Left lung (tissue), 10 donors: ENCODE data around the gene HOXC12. TPM values are rescaled to one million over a fixed set of nuclear protein-coding genes. Genes with fewer than 3 reads are reported as not detected.

Experiments used
- ATAC-seq: fragments of 200-7000 bp; cut with Tn5 transposase; one replicate; pipeline ENCODE4 v1.9.1; 2020; ENCODE audit warnings: moderate library complexity
- DNase-seq, 4 donors: peaks; one replicate each; pipeline ENCODE4 v3.0.0-alpha.2; 2013 to 2020
- H3K27ac ChIP-seq, 2 donors: fragments of 200-600 bp; sonication (generic) in 1 of 2; one replicate each; pipeline versions ENCODE4 v1.5.0 to v1.8.0; 2020 to 2021
- H3K27me3 ChIP-seq, 2 donors: fragments of 200-600 bp; sonication (generic) in 1 of 2; one replicate each; pipeline versions ENCODE4 v1.5.0 to v1.8.0; 2020 to 2021
- H3K36me3 ChIP-seq, 2 donors: fragments of 200-600 bp; sonication (generic) in 1 of 2; one replicate each; pipeline versions ENCODE4 v1.5.0 to v1.8.0; 2020 to 2021
- H3K4me1 ChIP-seq, 2 donors: fragments of 200-600 bp; one replicate each; pipeline ENCODE4 v1.8.0; 2021
- H3K4me3 ChIP-seq, 2 donors: fragments of 200-600 bp; sonication (generic) in 1 of 2; one replicate each; pipeline versions ENCODE4 v1.5.0 to v1.8.0; 2020 to 2021; ENCODE audit warnings: mild to moderate bottlenecking in 1 of 2
- H3K9me3 ChIP-seq, 2 donors: fragments of 200-600 bp; sonication (generic) in 1 of 2; one replicate each; pipeline versions ENCODE4 v1.5.0 to v1.8.0; 2020 to 2021
- intact Hi-C, 2 donors: fragments of 100-400 bp; cut with DNase I; formaldehyde crosslinking; loops; one replicate each; pipeline versions ENCODE4 v1.11.2 to v1.14.2; 2022
- polyA plus RNA-seq, 6 donors: library from polyadenylated mRNA; unstranded; fragments of 120-200 nt; gene quantifications; one replicate each; pipeline ENCODE4 v1.2.1, GENCODE V29; 2013; ENCODE audit not compliant: insufficient read length in 6 of 6
- total RNA-seq, 2 donors: library from RNA; stranded (reverse); fragmentation: NEBNext Ultra II Directional; extraction: Animal tissue kit (Norgen Biotek cat#: 25700); gene quantifications; one replicate each; pipeline ENCODE4 v1.2.1, GENCODE V29; 2021
- TF ChIP-seq, protein P1 (sequence below), 2 donors: fragments of 200-600 bp; sonication (generic) in 1 of 2; IDR thresholded peaks; one replicate each; pipeline versions ENCODE4 v1.5.0 to v1.8.0; 2021; ENCODE audit warnings: antibody characterized with exemption in 2 of 2
- donor health status: DM: no; HTN: yes; CAD: no.
- donor health status: DM: no; HTN: no; CAD: no.

HOXC12 gene
- total and polyA plus RNA-seq, 8 donors = not detected

DNA sequence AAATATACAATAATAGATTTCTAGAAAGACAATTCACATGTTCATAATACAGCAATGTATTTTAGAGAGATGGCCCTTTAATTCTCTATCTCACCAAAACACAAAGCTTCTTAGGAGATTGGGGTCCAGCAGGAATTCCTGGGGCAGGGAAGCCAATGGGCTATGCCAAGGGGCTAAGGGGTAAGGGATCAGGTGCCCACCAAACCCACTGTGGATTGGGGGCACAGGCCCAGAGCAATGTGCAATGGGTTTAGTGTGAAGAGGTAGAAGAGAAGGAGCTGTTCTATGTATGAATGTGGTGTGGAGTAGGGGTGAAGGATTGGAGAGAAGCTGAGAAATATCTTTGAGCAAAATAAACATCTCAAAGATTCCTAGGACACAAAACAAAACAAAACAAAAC is 13.5 kb upstream of the HOXC12 start:
- TF ChIP-seq, protein P1, sequence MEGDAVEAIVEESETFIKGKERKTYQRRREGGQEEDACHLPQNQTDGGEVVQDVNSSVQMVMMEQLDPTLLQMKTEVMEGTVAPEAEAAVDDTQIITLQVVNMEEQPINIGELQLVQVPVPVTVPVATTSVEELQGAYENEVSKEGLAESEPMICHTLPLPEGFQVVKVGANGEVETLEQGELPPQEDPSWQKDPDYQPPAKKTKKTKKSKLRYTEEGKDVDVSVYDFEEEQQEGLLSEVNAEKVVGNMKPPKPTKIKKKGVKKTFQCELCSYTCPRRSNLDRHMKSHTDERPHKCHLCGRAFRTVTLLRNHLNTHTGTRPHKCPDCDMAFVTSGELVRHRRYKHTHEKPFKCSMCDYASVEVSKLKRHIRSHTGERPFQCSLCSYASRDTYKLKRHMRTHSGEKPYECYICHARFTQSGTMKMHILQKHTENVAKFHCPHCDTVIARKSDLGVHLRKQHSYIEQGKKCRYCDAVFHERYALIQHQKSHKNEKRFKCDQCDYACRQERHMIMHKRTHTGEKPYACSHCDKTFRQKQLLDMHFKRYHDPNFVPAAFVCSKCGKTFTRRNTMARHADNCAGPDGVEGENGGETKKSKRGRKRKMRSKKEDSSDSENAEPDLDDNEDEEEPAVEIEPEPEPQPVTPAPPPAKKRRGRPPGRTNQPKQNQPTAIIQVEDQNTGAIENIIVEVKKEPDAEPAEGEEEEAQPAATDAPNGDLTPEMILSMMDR (IDR thresholded peaks at IDR 0.05) = no peak
- Histone ChIP-seq H3K36me3 (no peaks in the 10 kb centered on the region), H3K27me3 (peaks cover 98 to 100% of the 10 kb centered on the region in 2 donors), H3K4me1 (no peaks in the 10 kb centered on the region), H3K4me3 (no peak overlapping the region), H3K27ac (no peak overlapping the region), H3K9me3 (no peaks in the 10 kb centered on the region)
- ATAC-seq (no peak), DNase-seq (no peak)
- intact Hi-C loops = no loop called here

DNA sequence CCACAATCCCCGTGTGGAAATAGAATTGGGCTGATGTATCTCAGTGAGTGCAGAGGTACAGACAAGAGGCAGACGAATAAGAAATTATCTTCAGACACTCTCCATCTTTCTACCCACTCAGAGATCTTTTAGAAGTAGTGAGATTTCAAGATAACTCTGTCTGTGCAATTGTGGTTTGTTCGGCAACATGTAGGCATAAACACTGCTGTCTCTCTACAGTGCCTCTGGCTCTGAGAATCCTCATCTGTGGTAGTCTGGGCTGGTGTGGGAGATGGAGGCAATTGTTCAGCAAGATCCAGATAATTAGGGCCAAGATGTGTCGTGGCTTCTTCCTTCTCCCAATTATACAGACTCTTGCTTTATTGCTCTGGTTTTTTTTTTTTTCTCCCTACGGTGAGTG is 13.0 kb upstream of the HOXC12 start:
- no peak overlapping the region for H3K27ac ChIP-seq
- TF ChIP-seq, protein P1 (IDR thresholded peaks at IDR 0.05) = no peak
- intact Hi-C loops = no loop called here
- H3K4me1 ChIP-seq = no peaks in the 10 kb centered on the region
- peaks cover 98 to 100% of the 10 kb centered on the region in 2 donors for H3K27me3 ChIP-seq
- no peak for DNase-seq
- ATAC-seq = no peak
- no peak overlapping the region for H3K4me3 ChIP-seq
- H3K36me3 ChIP-seq = no peaks in the 10 kb centered on the region
- no peaks in the 10 kb centered on the region for H3K9me3 ChIP-seq

DNA sequence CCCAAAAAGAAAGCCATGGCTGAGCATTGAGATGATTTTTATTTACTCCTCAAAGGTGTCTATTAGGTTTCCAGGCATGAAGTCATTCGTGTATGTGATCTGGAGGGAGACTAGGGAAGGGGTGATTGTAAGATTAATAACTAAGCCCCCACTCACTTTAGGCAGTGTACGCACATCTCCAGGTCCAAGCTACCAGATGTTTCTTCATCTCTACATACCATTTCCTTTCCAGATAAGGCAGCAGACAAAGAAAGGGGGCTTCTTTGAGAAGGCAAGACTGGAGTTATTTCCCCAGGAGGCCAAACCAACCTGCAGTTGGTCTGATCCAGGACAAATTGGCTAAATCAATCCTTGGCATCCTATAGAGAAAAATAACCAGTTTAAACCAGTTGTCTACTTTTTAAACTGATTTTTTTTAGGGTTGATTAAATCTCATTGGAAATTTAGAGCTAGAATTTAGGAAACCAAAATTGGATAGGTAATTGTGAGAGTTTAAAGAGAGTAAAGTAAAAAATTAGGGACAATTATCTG is 12.2 kb upstream of the HOXC12 start:
- DNase-seq = no peak
- no peaks in the 10 kb centered on the region for H3K36me3 ChIP-seq
- TF ChIP-seq, protein P1 (IDR thresholded peaks at IDR 0.05) = no peak
- H3K4me3 ChIP-seq = no peak overlapping the region
- H3K9me3 ChIP-seq = no peaks in the 10 kb centered on the region
- peaks cover 97 to 100% of the 10 kb centered on the region in 2 donors for H3K27me3 ChIP-seq
- no peaks in the 10 kb centered on the region for H3K4me1 ChIP-seq
- no peak overlapping the region for H3K27ac ChIP-seq
- no peak for ATAC-seq
- intact Hi-C loops = no loop called here

DNA sequence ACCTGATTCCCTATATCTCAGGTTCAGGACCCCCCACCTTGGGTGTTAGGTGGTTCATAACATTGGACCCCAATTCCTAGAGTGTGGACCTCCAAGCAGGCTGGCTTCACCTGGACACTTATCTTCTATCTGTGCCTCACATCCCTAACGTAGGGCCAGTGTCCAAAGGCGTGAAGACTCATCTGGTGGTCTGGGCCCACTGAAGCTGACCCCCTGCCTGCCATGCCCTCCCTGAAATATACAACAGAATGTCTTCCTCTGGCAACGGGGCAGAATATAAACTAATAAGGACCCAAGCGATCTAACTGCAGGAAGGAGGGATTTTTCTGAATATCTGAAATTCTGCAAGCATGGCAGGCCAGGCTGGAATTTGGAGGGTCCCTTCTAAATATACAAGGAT is 10.5 kb upstream of the HOXC12 start:
- no peak overlapping the region for H3K4me3 ChIP-seq
- DNase-seq = no peak
- peaks cover 97 to 100% of the 10 kb centered on the region in 2 donors for H3K27me3 ChIP-seq
- no peaks in the 10 kb centered on the region for H3K36me3 ChIP-seq
- ATAC-seq = no peak
- H3K4me1 ChIP-seq = no peaks in the 10 kb centered on the region
- intact Hi-C loops = no loop called here
- no peaks in the 10 kb centered on the region for H3K9me3 ChIP-seq
- no peak overlapping the region for H3K27ac ChIP-seq
- TF ChIP-seq, protein P1 (IDR thresholded peaks at IDR 0.05) = no peak

DNA sequence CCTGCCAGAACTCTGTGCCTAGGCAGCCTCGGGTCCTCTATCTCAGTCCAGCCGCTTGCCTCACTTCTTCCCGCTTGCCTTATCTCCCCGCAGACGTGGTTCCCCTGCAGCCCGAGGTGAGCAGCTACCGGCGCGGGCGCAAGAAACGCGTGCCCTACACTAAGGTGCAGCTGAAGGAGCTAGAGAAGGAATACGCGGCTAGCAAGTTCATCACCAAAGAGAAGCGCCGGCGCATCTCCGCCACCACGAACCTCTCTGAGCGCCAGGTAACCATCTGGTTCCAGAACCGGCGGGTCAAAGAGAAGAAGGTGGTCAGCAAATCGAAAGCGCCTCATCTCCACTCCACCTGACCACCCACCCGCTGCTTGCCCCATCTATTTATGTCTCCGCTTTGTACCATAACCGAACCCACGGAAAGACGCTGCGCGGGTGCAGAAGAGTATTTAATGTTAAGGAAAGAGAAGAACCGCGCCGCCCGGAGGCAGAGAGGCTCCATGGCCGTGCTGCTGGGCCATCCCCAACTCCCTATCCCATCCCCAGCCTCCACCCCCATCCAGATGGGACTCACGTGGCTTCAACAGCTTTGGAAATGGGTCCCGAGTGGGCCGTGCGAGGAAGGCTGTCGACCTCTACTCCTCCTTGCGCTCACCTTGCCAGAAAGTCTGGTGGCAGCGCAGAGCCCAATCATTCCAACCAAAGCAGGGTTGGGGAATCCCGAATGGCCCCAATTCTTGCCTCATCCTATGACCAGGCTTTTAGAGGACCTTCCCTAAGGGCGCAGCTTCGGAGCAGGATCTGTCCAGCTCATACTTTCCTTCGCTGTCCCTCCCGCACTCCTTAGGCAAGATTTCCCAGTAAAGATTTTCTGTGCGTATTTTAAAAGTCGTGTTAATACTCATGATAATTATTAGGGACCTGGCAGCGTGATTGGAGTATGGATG is 9.5 kb upstream of the HOXC12 start:
- intact Hi-C loops = no loop called here
- Histone ChIP-seq H3K27me3 (peaks cover 97 to 100% of the 10 kb centered on the region in 2 donors), H3K9me3 (no peaks in the 10 kb centered on the region), H3K4me1 (no peaks in the 10 kb centered on the region), H3K27ac (no peak overlapping the region), H3K36me3 (no peaks in the 10 kb centered on the region), H3K4me3 (no peak overlapping the region)
- ATAC-seq (no peak), DNase-seq (peak in 1 of 4 donors; percentile 50)
- TF ChIP-seq, protein P1 (IDR thresholded peaks at IDR 0.05) = no peak
